GM21723 (cell line): Measurements from ENCODE around the gene OR4B1.
A peak's percentile ranks its signal among the peaks of the same experiment; 100 is the strongest.
"Not testable (repeated sequence)": the region's sequence is repeated elsewhere in the genome, so short reads cannot be mapped to it uniquely, and the experiment has no call there.

Experiments
- ATAC-seq: cut with Tn5 transposase; IDR thresholded peaks from one replicate; pipeline ENCODE4 v1.9.1; 2021; ENCODE audit warnings: mild to moderate bottlenecking, moderate library complexity; ENCODE audit not compliant: unreplicated experiment

OR4B1 gene, protein sequence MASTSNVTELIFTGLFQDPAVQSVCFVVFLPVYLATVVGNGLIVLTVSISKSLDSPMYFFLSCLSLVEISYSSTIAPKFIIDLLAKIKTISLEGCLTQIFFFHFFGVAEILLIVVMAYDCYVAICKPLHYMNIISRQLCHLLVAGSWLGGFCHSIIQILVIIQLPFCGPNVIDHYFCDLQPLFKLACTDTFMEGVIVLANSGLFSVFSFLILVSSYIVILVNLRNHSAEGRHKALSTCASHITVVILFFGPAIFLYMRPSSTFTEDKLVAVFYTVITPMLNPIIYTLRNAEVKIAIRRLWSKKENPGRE

DNA sequence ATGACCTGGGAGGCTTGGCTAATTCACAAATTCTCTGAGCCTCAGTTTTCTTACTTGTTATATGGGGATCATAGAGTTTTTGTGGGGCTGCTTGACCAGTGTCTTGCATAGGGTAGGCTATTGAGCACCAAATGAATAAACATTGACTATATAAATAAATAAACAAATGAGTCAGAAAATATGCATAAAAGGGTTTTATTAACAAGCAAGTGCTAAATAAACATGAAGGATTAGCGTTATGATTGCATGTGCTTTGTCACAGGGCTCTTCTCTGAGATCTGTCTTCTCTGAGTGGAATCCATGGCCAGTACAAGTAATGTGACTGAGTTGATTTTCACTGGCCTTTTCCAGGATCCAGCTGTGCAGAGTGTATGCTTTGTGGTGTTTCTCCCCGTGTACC, at the start of gene OR4B1:
TSS of gene OR4B1 (plus strand) at position 301 of the 400 bp plus-strand sequence. CDS start at position 301, 0 bp downstream.
- no peak for ATAC-seq

DNA sequence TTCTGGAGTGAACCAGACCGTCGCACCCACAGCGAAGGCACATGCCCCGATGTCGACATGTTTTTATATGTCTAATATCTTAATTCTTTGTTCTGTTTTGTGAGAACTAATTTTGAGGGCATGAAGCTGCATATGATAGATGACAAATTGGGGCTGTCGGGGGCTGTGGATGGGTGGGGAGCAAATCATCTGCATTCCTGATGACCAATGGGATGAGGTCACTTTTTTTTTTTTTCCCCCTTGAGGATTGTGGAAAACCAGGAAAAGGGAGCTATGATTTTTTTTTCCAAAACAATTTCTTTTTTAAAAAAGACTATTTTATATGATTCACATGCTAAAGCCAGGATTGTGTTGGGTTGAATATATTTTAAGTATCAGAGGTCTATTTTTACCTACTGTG, 49.2 kb upstream of the OR4B1 start:
- ATAC-seq, result no peak

DNA sequence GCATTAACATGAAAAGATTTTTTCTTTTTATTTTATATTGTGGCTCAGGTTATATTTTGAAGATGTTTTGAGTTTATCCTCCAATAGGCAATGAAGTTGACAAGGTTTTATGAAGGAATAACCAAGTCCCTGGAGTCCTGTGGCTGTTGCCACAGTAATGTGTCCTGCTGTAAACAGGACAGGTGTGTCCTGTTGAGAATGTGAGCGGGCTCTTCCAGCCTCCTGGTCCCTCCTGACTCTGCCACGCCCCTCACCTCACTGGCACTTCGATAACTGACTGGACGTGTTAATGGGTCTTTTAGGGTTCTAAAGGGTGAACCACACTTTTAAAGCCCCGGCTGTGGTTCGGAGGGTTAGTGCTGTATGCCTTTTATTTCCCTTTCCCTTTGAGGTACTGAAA, 47.8 kb upstream of the OR4B1 start:
- ATAC-seq, result no peak

DNA sequence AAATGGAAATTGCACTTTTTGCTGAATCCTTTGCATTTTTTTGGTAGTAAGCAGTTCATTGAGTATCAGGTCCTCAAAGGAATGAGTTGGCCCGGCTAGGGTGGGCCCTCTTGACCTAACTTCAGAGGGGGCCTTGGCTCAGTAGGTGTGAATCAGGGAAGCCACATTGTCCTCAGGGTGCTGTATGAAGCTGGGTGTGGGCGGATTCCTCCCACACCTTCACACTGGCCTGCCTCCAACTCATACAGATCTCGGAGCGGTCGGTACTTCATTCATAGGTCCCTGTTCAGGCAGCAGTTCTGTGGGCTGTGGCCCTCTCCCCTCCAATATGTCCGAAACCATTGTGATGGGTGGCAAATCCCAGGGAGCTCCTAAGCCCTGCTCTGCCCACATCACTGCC, 47.4 kb upstream of the OR4B1 start:
- ATAC-seq, result no peak

DNA sequence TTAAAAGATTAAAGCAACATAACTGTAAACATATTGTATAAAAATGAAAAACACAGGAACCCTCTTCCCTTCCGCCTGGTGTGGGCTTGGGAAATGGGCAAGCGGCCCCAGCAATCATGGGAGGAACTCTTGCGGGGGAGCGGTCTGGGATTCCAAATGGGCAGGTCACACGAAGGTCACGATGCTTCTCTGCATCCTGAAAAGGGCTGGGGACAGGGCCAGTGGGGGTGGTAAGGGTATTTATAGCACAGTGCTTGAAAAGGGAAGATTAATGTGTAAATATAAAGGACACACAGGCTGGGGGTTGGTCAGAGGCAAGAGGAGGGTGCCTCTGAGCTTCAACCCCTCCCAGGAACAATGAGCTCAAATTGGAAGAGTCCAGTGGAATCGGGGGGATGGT, 46.9 kb upstream of the OR4B1 start:
- ATAC-seq, result no peak

DNA sequence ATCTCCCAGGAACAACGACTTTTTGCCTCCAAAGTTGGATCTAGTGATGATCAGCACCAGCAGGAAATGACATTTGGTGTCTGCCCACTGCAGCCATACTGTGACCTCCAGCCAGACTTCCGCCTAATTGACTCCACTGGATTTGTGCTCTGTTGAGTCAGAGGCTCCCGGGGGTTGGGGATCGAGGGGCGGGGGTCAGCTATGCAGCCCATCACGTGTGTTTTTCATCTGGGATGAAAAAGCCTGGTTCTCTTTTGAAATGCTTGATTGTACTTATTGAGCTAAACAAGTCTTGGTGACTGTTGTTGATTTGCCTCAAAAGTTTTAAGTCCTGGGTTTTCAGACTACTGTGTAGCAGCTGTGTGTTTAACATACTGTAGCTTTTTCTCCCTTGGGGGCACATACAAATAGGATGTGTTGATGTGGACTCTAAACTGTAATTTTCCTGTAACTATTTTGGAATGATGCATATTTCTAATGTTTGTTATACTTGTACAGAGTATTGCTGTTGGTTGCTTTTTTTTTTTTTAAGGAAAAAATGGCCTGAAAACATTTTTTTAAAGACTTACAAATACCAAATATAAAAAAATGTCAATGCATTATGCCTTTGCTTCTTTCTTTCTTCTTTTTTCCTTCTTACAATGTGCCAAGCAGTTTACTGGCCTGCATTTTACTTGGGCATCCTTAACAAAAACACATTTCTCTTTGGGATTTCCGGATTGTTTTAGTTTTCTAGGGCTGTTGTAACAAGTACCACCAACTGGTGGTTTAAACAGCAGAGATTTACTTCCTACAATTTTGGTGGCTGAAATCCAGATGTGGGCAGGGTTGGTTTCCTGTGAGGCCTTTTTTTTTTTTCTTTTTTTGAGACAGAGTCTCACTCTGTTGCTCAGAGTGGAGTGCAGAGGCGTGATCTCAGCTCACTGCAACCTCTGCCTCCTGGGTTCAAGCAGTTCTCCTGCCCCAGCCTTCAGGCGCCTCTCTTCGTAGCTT, 46.1 kb upstream of the OR4B1 start:
- ATAC-seq, result no peak

DNA sequence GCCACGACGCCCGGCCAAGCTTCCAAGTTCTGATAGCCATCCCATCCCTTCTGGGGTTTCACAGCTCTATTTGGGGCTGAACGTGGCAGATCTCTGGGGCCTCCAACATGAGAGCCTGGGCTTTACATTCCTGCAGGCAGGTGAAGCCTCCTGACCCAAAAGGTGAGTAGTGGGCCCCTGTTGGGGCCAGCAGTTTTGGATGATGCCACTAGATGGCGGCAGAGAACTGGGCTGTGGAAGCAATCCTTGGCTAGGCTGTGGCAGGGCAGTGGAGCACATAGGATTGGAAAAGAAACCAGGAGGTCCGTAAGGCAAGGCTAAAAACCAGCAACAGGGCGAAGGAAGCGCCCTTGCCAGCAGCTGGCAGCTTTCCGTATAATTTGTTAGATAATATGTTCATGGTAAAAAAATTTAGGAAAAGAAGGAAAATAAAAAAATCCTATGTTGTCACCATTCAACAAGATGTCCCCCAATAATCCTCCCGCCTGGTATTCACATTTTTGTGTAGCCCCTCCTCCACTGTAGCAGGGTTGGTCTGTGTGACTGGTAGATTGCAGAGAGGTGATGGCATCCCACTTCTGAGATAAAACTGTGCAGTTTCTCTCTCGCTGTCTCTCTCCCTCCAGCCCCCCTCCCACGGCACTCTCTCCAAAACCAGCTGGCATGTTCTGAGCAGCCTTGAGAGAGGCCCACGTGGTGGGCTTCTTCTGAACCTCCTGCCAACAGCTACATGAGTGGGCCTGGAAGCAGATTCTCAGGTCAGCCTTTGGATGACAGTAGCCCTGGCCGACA, 43.6 kb upstream of the OR4B1 start:
- peak; percentile 82 for ATAC-seq

DNA sequence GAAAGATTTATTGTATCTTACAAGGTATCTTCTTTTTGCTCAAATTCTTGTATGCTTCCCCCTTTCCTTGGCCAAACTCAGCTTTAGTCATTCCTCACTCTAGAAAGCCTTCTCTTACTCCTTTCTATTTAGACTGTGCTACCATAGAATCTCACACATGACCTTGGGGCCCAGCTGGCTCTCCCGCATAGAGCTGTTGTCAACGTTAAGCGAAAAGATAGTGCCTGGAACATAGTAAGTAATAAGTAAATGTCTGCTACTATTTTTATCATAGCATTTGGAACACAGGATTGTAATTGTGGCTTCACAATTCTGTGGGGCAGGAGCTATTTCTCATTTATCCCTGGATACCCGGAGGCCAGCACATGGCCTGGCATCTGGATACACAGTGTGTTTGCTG, 38.9 kb upstream of the OR4B1 start:
- ATAC-seq, result no peak

DNA sequence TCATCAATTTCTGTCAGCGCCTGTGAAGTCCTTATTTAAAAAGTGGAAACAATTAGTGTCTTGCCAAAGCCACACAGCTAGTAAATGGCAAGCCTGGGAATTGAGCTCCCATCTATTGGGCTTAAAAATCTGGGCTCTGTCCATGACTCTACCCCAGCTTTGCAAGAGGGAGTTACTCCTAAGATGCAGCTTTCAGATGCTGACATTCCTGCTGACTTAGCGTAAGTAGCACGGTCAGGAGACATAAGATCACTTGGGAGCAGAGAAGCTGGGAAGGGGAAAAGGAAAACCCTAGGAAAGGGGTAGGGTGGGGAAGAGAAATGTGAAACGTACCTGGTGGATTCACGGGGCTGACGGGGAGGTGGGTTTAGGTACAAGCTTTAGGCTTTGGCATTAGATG, 36.0 kb upstream of the OR4B1 start:
- ATAC-seq, result no peak

DNA sequence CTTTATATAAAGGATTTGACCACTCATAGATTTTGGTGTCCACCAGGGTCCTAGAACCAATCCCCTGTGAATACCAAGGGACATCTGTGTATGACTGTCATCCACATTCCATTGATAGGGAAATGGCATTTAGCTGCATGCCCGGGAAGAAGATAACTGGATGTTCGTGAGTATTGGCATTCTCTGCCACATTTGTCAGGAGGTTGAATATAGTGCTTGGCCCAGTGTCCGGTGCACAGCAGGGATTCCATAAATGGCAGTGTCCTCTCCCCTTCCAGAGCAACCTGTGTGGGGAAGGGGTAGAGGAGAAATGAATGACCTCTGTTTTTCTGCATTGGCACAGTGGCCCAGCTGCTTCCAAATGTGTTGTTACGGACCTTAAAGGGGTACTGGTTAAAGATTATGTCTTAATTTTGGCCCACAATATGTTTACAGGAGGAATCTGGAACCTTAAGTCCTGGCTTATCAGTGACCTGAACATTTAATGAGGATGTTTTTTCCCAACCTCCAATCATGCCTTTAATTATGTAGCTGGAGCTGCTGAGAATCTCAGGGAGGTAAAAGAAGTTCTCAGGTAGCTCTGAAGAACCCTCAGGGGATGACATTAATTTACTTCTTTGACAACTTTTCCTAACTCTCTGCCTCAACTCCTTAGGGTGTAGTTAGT, 33.6 kb upstream of the OR4B1 start:
- no peak for ATAC-seq

DNA sequence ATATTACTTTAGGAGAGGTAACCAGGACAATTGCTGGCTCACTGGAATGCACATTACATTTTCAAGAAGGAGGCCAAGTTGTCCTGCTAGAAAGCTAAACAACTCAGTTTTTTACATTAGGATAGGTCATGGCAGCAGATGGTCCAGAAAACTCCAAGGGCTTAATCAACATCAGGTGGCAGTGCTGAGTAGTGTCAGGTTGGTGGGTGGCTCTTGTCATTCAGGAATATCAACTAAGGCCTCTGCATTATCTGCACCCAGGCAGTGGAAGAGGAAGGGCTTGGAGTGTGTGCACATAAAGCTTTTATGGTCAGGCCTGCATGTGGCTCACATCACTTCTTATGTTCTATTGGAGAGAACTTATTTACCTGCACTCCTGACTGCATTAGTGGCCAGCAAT, 32.2 kb upstream of the OR4B1 start:
- ATAC-seq, result no peak

DNA sequence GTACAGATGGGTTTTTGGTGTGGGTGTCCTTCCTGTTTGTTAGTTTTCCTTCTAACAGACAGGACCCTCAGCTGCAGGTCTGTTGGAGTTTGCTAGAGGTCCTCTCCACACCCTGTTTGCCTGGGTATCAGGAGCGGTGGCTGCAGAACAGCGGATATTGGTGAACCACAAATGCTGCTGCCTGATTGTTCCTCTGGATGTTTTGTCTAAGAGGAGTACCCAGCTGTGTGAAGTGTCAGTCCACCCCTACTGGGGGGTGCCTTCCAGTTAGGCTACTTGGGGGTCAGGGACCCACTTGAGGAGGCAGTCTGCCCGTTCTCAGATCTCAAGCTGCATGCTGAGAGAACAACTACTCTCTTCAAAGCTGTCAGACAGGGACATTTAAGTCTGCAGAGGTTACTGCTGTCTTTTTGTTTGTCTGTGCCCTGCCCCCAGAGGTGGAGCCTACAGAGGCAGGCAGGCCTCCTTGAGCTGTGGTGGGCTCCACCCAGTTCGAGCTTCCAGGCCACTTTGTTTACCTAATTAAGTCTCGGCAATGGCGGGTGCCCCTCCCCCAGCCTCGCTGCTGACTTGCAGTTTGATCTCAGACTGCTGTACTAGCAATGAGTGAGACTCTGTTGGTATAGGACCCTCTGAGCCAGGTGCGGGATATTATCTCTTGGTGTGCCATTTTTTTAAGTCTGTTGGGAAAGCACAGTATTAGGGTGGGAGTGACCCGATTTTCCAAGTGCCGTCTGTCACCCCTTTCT, 25.5 kb upstream of the OR4B1 start:
- ATAC-seq, result not testable (repeated sequence)

DNA sequence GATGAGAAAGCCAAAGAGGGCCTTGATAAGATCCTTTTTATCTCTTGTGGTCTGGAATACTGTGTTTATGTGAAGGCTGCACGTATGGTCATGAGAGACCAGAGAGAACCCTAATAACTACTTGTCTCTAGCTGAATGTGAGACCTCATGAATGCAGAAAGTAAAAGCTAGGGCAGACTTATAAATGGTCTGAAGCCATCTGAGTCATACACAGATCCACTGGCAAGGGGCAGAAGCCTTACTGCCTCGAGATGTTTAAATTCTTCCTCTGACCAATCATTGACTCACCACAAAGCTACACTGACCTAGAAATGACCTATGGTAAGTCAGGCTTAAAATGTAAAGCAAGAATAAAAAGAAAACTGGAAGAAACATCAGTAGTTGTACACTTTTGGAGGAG, 22.7 kb upstream of the OR4B1 start:
- no peak for ATAC-seq

DNA sequence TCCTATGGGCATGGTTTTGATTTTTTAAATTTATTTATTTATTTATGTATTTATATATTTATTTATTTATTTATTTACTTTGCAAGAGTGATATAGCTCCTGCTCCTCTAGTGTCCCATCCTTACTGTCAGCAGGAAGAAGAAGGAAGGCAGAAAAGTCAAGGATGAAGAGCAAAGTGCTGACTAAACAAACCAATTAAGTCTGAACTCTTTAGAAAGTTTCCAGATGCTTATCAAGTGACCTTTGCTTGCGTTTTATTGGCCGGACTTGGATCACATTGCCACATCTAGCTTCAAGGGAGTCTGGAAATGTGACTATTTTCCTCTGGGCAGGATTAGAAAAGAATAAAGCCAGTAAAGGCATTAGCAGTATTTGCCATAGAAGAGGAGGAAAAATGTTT, 8.7 kb upstream of the OR4B1 start:
- no peak for ATAC-seq

DNA sequence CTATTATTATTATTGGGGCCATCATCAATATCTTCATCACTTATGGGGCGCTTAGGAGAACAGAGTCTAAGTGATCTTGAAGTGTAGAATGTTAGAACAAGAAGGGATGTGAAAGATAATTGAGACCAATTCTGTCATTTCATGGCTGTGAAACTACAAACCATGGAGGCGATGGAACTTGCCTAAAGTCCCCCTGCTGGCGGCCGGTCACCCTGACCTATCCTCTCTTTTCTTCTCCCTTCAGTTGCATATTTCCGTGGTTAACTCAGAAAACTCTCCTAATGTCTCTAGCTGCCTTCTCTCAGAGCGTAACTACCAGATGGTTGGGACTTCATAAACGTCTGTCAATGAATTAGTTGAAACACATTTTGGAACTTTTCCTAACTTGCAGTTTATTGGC, 6.6 kb upstream of the OR4B1 start:
- ATAC-seq, result no peak

DNA sequence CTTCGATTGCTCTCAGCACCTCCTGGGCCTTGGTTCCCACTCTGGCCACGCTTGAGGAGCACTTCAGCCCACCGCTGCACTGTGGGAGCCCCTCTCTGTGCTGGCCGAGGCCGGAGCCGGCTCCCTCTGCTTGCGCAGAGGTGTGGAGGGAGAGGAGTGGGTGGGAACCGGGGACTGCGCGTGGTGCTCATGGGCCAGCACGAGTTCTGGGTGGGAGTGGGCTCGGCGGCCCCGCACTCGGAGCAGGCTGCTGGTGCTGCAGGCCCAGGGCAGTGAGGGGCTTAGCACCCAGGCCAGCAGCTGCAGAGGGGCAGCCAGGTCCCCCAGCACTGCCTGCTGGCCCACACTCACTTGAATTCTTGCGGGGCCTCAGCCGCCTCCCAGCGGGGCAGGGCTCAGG, 12.2 kb downstream of the OR4B1 start:
- ATAC-seq, result no peak

DNA sequence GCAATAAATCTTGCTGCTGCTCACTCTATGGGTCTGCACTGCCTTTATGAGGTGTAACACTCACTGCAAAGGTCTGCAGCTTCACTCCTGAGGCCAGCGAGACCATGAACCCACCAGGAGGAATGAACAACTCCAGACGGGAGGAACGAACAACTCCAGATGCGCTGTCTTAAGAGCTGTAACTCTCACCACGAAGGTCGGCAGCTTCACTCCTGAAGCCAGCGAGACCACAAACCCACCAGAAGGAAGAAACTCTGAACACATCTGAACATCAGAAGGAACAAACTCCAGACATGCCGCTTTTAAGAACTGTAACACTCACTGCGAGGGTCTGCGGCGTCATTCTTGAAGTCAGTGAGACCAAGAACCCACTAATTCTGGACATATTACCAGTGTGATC, 13.4 kb downstream of the OR4B1 start:
- not testable (repeated sequence) for ATAC-seq

DNA sequence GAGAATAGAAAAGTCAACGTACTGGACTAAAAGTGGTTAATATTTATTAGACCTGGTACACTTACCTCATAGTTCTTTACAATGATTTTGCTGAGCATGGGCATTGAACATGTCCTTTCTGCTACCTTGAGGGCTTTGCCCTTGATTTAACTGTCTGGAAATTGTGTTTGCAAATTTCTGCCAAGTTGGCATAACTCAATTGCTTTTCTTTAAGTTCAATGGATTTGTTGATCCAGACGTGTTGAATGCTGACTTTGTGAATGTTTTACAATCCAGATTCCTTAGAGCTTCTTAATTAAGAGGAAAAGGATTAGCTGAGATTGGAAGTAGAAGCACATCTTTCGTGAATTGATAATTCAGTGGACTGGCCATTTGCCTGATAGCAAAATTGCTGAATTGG, 21.1 kb downstream of the OR4B1 start:
- no peak for ATAC-seq

DNA sequence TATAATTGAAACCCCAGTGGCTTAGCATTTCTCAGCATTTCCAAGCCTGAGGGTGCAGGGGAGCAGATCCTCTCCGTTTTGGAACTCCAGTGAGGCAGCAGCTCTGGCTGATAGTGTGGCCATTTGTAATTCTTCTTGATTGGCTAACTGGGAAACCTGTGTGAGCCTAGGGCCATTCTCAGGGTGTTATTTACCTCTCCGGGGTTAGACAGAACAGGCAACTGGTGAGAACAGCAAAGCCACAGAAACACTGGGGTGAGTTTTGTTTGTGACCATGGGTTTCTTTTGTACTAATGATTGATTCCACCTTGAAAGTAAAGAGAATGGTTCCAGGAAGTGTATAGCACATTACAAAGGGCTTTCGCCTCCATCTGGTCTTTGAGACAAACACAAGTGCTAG, 25.9 kb downstream of the OR4B1 start:
- no peak for ATAC-seq

DNA sequence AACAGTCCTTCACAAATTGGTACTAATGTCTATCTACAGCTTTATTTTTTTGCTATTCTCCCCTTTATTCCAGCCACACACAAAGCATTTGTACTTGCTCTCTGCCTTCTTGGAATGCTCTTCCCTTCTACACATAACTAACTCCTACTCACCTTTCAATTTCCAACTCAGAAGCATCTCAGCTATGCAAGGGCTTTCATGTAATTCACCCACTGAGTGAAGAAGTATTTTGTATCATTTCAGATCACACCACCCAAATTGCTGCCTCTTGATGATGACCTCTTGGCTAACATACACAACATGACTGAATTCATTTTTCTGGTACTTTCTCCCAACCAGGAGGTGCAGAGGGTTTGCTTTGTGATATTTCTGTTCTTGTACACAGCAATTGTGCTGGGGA, 28.2 kb downstream of the OR4B1 start, which contains the start of gene OR4X2:
TSS of gene OR4X2 (plus strand) at position 301 of the 400 bp plus-strand sequence. CDS start at position 301, 0 bp downstream.
- ATAC-seq, result no peak
